GM10266 (cell line): ENCODE data around the gene TRIM16.
"Not testable (repeated sequence)": the region's sequence is repeated elsewhere in the genome, so short reads cannot be mapped to it uniquely, and the experiment has no call there.

ENCODE experiments used
- DNase-seq: peaks from one replicate; pipeline ENCODE4 v3.0.0; 2012; ENCODE audit errors: extremely low spot score

The TRIM16 gene

GRCh38 chr17:15588017-15588416 is 96.1 kb downstream of the TRIM16 start:
- DNase-seq = not testable (repeated sequence)

- not testable (repeated sequence) for DNase-seq
Observed at GRCh38 chr17:15583313-15583712, 100.8 kb downstream of the TRIM16 start.

GRCh38 chr17:15581462-15581861 is 102.6 kb downstream of the TRIM16 start:
- DNase-seq = not testable (repeated sequence)
